OCI-LY3 (cell line): Measurements from ENCODE around the gene ADORA2A.

Source experiments
- EZH2phosphoT487 ChIP-seq: fragments of 200-600 bp; shearing (Covaris generic); IDR thresholded peaks from 2 replicates; pipeline ENCODE4 v1.6.1; 2018; ENCODE audit warnings: antibody characterized with exemption, mixed run types, low read depth
- TF ChIP-seq, protein P1 (sequence below): fragments of 200-600, 300-600 bp; sonication (generic); IDR thresholded peaks from 2 replicates; pipeline ENCODE4 v1.5.1; 2014; ENCODE audit warnings: antibody characterized with exemption, low read length, low read depth

GRCh38 chr22:24404561-24405275 lies 22.7 kb upstream of the ADORA2A start:
- TF ChIP-seq, protein P1, sequence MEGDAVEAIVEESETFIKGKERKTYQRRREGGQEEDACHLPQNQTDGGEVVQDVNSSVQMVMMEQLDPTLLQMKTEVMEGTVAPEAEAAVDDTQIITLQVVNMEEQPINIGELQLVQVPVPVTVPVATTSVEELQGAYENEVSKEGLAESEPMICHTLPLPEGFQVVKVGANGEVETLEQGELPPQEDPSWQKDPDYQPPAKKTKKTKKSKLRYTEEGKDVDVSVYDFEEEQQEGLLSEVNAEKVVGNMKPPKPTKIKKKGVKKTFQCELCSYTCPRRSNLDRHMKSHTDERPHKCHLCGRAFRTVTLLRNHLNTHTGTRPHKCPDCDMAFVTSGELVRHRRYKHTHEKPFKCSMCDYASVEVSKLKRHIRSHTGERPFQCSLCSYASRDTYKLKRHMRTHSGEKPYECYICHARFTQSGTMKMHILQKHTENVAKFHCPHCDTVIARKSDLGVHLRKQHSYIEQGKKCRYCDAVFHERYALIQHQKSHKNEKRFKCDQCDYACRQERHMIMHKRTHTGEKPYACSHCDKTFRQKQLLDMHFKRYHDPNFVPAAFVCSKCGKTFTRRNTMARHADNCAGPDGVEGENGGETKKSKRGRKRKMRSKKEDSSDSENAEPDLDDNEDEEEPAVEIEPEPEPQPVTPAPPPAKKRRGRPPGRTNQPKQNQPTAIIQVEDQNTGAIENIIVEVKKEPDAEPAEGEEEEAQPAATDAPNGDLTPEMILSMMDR, result no peak
- no peak for TF ChIP-seq EZH2phosphoT487
